A549 (cell line): ENCODE data around the gene S100A11. TPM values are rescaled to one million over a fixed set of nuclear protein-coding genes. Genes with fewer than 3 reads are reported as not detected.

Experiments used
- ATAC-seq, 2 experiments: fragments of 200-7000 bp in 1 of 2; fragments of >200 bp in 1 of 2; cut with Nextera tagmentation in 1 of 2; cut with Tn5 transposase in 1 of 2; 3 replicates each; pipeline versions ENCODE4 v1.8.0 to v1.9.1; 2018 to 2020; ENCODE audit warnings: mild to moderate bottlenecking in 1 of 2, moderate library complexity in 1 of 2
- CTCF ChIA-PET: fragments of 300-600 bp; sonication (Branson Sonifier 250); formaldehyde crosslinking; extraction: SDS; loops from one replicate; lab custom pipeline; 2021; ENCODE audit warnings: antibody characterized with exemption, inconsistent platforms; lab: Yijun Ruan, JAX
- POLR2A ChIA-PET: fragments of 350-600 bp; formaldehyde crosslinking; extraction: SDS; loops from one replicate; lab custom pipeline; 2021; ENCODE audit warnings: antibody characterized with exemption, inconsistent platforms; lab: Yijun Ruan, JAX
- DNase-seq, 2 experiments: peaks; one replicate each; pipeline versions ENCODE4 v3.0.0 to v3.0.0-alpha.2; 2011 to 2016; ENCODE audit warnings: low read depth in 1 of 2, low spot score in 1 of 2
- FAIRE-seq: peaks from 2 replicates; lab custom pipeline; 2011; peaks lifted over from hg19 to GRCh38; lab: Jason Lieb, UNC
- H3K27ac ChIP-seq, 2 experiments: fragments of >200 bp; sonication (Bioruptor Twin); formaldehyde crosslinking; 3 replicates each; pipeline ENCODE4 v1.5.1; 2016 to 2017
- H3K4me1 ChIP-seq: fragments of >200 bp; sonication (Bioruptor Twin); formaldehyde crosslinking; 3 replicates; pipeline ENCODE4 v1.6.1; 2016
- H3K4me2 ChIP-seq: fragments of >200 bp; sonication (Bioruptor Twin); formaldehyde crosslinking; 3 replicates; pipeline ENCODE4 v1.6.1; 2016
- H3K4me3 ChIP-seq: fragments of >200 bp; sonication (Bioruptor Twin); formaldehyde crosslinking; 3 replicates; pipeline ENCODE4 v1.5.1; 2016
- H3K9me3 ChIP-seq: fragments of >200 bp; sonication (Bioruptor Twin); formaldehyde crosslinking; 3 replicates; pipeline ENCODE4 v1.6.1; 2016
- CEBPB ChIP-seq, 2 experiments: fragments of >200 bp in 1 of 2; sonication (Bioruptor Twin) in 1 of 2; formaldehyde crosslinking in 1 of 2; IDR thresholded peaks; 2 replicates each; pipeline ENCODE4 v1.6.1; 2012 to 2016
- FOSB ChIP-seq: fragments of 250-450 bp; sonication (Bioruptor Pico); IDR thresholded peaks from 2 replicates; pipeline ENCODE4 v1.5.0; 2020; ENCODE audit warnings: mild to moderate bottlenecking, moderate library complexity
- HOXB5 ChIP-seq: fragments of 250-450 bp; sonication (Bioruptor Pico); IDR thresholded peaks from 2 replicates; pipeline ENCODE4 v1.5.0; 2020; ENCODE audit warnings: mild to moderate bottlenecking, moderate library complexity
- JUN ChIP-seq, 2 experiments: fragments of >200 bp; sonication (Bioruptor Twin); formaldehyde crosslinking; IDR thresholded peaks; 2 replicates in 1 of 2; 3 replicates in 1 of 2; pipeline ENCODE4 v1.6.1; 2016 to 2017
- KDM5A ChIP-seq: fragments of 200-600 bp; sonication (generic); IDR thresholded peaks from 2 replicates; pipeline ENCODE4 v1.6.1; 2016; ENCODE audit warnings: antibody characterized with exemption, mild to moderate bottlenecking
- MAZ ChIP-seq: fragments of 150-350 bp; IDR thresholded peaks from 2 replicates; pipeline ENCODE4 v1.6.1; 2014; ENCODE audit warnings: antibody characterized with exemption, low read depth, low read length, borderline replicate concordance
- POLR2AphosphoS2 ChIP-seq: conservative IDR thresholded peaks from 2 replicates; pipeline ENCODE4 v1.6.1; 2012; ENCODE audit warnings: low read length, improper control_type of control experiment, inconsistent platforms
- REST ChIP-seq: fragments of 200-600 bp; sonication (generic); IDR thresholded peaks from 2 replicates; pipeline ENCODE4 v1.6.1; 2016; ENCODE audit warnings: antibody characterized with exemption, mild to moderate bottlenecking, moderate library complexity
- WGBS: methylation state at CpG from one replicate; pipeline ENCODE4 v1.1.6; 2017; ENCODE audit errors: missing lambda C conversion rate; 5-methylcytosine and 5-hydroxymethylcytosine counted together
- polyA plus RNA-seq, 4 experiments: library from polyadenylated mRNA; depleted of rRNA in 3 of 4; stranded (reverse); fragments of >200 nt; fragmentation: RNase III in 1 of 4; extraction: RNeasy Plus Mini Kit Qiagen cat#74134 plus additional on column Dnase treatment in 1 of 4; gene quantifications; 2 replicates in 3 of 4; 3 replicates in 1 of 4; pipeline ENCODE4 v1.2.3, GENCODE V29; 2011 to 2017

The S100A11 gene
- polyA plus RNA-seq, 2 of the 4 experiments (the other 2 are of a cell fraction) = 671 to 1,531 TPM

GRCh38 chr1:151988405-151988923 is 48.3 kb downstream of the S100A11 start (continued):
- TF ChIP-seq MAZ = no peak

- WGBS = 81% methylated on average over 8 of the region's 8 CpGs
- Histone ChIP-seq H3K9me3 (no peaks in the 10 kb centered on the region), H3K4me2 (peak overlapping the region; percentile 96), H3K4me3 (no peak overlapping the region), H3K4me1 (peaks cover 92% of the 10 kb centered on the region), H3K27ac (peak overlapping the region; percentile 97; a peak in 4 of 6 replicates)
- DNase-seq = no peak
- ChIA-PET CTCF (interaction anchor here (0.7 to 38.2 kb wide), 6 partner anchors 11 to 61 kb away, joined by 3 to 1410 read pairs (median 6); partner anchors contain the start of gene S100A10), POLR2A (interaction anchor here (0.6 to 10.4 kb wide), 3 partner anchors 7 to 200 kb away, joined by 4 to 151 read pairs (median 4); no protein-coding TSS in a partner anchor)
- TF ChIP-seq FOSB (CRISPR knock-in tag) (0 out of 2 replicates have a peak, but pooled peaks have one; percentile 63), HOXB5 (CRISPR knock-in tag) (no peak)
- no peak for ATAC-seq
- FAIRE-seq = no peak
These were observed 50.2 kb downstream of the S100A11 start for GRCh38 chr1:151986501-151987190.

GRCh38 chr1:151985768-151986167 is 51.0 kb downstream of the S100A11 start:
- DNase-seq (no peak), FAIRE-seq (no peak), ATAC-seq (no peak)
- ChIA-PET CTCF (interaction anchor here (2.1 to 38.2 kb wide), 3 partner anchors 10 to 49 kb away, joined by 7 to 1410 read pairs (median 1410); partner anchors contain the start of gene S100A10), POLR2A (interaction anchor here (10.4 kb wide), 1 partner anchor 6 kb away, joined by 151 read pairs; no protein-coding TSS in a partner anchor)
- peak overlapping the region; percentile 96; the same call in 2 of the 3 replicates for H3K4me2 ChIP-seq
- peak overlapping the region in 1 of 2 experiments; percentile 36; a peak in 3 of 6 replicates for H3K27ac ChIP-seq
- H3K4me1 ChIP-seq = peaks cover 96% of the 10 kb centered on the region
- WGBS = 95% methylated on average over 1 of the region's 1 CpG
- H3K9me3 ChIP-seq = no peaks in the 10 kb centered on the region
- H3K4me3 ChIP-seq = no peak overlapping the region
- TF ChIP-seq CEBPB (IDR thresholded peaks at IDR 0.05) = no peak
- TF ChIP-seq POLR2AphosphoS2 = 0 out of 2 replicates have a peak, but pooled peaks have one; percentile 40

- Histone ChIP-seq H3K9me3 (no peaks in the 10 kb centered on the region), H3K4me3 (no peak overlapping the region), H3K4me2 (peak overlapping the region; percentile 96; the same call in 2 of the 3 replicates), H3K27ac (peak overlapping the region in 1 of 2 experiments; percentile 36; a peak in 3 of 6 replicates), H3K4me1 (peaks cover 97% of the 10 kb centered on the region)
- 73% methylated on average over 2 of the region's 2 CpGs for WGBS
- TF ChIP-seq KDM5A = no peak
- no peak for TF ChIP-seq REST
- peak; percentile 24; the same call in 1 of the 2 replicates for TF ChIP-seq FOSB (CRISPR knock-in tag)
- 0 out of 5 replicates have a peak, but pooled peaks of 1 of the 2 experiments have one; percentile 22 for TF ChIP-seq JUN (IDR thresholded peaks at IDR 0.05)
- DNase-seq (no peak), FAIRE-seq (no peak), ATAC-seq (no peak)
- ChIA-PET POLR2A (interaction anchor here (10.4 kb wide), 1 partner anchor 6 kb away, joined by 151 read pairs; no protein-coding TSS in a partner anchor), CTCF (interaction anchor here (1.2 to 38.2 kb wide), 4 partner anchors 10 to 52 kb away, joined by 4 to 1410 read pairs (median 708); partner anchors contain the start of gene S100A10)
These were observed 51.5 kb downstream of the S100A11 start for GRCh38 chr1:151985270-151985669.
